Activated T-cell treated with anti-CD3 and anti-CD28 coated beads, Interleukin-2, amount 50 U/mL, for 48 hours (primary cell): ENCODE results near the gene BAD.

ENCODE experiments used
- DNase-seq, 2 experiments: peaks; one replicate each; pipeline ENCODE4 v3.0.0-alpha.2; 2020

BAD gene

DNA sequence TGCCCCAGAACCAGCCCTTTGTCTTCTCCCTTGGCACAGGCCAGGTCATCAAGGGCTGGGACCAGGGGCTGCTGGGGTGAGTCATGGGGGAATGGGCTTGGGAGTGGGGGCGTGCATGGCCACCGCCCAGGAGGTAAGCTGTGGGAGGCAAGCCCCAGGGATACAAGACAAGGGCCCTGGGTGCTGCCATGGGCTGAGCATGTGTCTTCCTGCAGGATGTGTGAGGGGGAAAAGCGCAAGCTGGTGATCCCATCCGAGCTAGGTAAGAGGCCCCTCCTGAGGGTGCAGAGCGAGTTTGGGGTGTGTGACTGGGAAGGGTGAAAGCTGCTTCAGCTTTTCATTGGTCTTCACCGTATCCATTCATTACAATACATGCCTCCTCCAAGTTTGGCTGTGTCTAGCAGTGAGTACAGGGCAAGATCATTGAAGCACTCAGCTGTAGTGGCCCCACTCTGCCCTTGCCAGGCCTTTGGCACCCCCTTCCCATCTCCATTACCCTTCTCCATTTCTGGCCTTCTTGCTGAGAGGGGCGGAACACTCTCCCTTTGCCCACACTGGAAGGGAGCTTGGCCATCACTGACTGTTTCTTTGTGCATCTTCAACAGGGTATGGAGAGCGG is 41.1 kb downstream of the BAD start:
- DNase-seq, result no peak

DNA sequence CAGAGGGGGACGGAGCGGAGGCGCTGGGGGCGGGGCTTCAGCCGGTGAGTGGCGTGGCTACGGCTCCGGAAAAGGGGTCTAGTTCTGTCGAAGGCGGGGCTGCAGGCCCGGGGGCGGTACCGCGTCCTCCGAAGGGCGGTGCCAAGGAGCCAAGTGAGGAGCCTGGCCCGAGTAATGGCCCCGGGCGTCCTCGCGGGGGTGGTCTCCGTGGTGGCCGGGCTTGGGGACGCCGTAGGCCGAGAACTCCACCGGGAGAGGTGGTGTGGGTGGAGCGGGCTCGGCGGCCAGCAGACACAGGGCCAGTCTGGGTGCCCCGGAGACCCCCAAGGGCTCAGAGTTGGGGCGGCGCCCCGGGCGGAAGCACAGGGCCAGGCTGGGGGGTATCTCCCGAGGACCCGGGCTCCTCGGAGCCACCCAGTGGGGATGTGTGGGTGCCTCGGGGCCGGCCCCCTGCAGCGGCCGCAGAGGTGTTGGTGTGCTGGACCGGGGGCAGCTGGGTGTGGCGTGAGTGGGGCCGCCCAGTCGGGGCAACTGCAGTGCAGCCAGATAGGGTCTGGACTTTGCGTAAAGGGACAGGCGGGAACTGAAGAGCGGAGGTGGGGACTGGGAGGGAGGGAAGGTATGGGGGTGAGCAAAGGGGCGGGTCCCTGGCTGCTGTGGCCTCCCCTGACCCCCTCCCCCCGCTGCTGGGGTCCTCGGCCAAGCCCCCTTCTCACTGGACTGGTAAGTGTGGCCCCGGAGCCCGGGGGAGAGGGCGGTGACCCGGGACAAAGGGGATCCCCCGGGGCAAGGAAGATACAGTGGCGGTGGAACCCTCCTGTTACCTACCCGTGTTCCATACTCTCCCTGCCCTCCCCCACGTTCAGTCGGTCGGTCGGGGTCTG is 42.7 kb downstream of the BAD start:
- DNase-seq, result no peak

DNA sequence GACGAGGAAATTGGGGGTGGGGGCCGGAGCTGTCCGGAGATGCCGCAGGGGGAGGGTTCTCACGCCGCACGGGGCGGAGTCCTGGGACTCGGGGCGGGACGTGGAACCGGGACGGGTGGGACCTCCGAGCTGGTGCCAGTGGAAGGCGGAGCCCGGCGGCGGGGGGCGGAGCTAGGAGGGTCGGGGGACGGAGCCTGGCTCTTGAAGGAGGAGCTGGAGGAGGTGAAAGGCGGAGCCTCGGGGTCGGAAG is 43.3 kb downstream of the BAD start:
- DNase-seq, result peak; percentile 100

DNA sequence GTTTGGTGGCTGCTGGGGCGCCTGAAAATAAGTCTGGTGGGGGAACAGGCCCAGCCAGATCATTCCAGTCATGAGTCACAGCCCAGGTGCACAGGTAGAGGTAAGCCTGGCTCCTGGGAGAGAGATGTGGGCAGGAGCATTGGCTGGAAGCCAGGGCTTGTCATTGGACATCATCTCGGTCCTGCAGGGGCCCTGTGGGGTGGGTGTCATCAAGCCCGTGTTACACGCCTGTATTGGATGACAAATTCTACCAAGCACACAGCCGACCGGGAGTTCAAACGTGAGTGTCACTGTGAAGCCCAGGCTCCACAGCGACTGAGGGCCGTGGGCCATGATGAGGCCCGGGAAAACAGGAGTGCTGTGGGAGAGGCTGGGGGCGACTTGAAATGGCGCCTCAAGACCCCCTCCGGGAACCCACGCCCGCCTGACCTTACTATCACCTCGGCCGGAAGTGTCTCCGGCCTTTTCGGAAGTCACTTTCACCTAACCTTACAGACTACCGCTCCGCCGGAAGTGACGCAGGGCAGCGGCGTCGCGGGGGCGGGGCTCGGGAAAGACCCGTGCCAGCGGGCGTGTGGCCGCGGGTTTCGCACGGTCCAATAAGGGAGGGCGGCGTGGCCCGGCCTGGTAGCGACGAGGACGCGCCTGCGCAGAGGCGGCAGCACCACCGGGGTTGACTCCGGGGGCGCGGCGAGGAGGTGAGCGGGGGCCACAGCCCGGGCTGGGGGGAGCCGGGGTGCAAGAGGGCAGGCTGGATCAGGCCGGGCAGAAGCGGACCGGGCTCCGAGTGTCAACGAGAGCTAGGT is 43.8 kb downstream of the BAD start, which contains the start of gene FKBP2:
Gene FKBP2, plus strand, starts transcription at position 661 of the 806 bp plus-strand sequence. CDS start 1,293 bp downstream, outside the sequence.
- DNase-seq, result peak; percentile 98 to 99

DNA sequence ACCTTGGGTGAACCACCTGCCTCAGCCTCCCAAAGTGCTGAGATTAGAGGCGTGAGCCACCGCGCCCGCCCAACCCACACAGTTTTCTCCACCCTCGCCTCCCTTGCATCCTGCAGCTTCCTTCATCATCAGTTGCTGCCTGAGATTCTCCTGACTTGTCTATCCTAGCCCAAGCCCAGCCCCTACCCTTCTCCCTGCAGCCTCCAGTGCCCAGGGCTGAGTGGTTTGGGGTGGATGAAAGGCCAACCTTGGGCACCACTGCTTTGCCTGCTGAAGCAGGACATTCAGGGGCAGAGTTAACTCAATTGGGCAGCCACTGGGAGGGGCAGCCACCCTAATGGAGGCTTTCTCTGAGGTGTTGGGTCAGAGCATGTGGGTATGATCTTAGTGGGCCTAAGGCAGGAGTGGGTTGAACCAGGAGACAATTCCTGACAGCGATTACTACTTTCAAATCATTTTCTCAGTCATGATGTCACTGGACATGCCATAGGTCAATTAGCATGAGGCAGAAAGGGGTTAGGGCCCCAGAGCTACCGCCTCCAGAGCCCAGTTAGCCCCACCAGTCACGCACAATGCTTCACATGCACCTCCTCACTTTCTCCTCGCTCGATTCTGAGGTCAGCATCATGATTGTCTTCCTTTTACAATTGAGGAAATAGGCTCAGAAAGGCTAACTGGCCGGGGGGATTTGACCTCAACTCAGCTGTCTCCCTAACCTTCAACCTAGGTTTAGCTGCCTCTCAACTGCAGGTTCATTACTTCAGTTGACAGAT is 44.6 kb downstream of the BAD start:
- no peak for DNase-seq

DNA sequence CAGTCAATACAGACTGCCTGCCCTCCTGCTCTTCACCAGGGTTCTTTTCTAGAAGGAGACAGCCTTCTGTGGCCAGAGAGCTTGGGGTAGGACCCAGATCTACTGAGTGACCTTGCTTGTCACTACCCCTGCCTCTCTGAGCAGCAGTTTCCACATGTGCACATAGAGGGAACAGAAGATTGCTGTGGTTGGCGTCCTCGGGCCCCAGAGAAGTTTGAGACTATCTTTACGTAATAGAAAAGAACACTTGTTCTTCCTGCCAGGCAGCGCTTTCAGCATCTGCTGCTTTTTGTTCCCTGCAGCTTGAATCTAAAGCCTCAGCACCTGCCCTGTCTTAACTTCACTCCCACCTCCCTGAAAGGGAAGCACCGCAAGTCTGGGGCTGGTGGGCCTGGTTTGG is 45.5 kb downstream of the BAD start:
- no peak for DNase-seq

DNA sequence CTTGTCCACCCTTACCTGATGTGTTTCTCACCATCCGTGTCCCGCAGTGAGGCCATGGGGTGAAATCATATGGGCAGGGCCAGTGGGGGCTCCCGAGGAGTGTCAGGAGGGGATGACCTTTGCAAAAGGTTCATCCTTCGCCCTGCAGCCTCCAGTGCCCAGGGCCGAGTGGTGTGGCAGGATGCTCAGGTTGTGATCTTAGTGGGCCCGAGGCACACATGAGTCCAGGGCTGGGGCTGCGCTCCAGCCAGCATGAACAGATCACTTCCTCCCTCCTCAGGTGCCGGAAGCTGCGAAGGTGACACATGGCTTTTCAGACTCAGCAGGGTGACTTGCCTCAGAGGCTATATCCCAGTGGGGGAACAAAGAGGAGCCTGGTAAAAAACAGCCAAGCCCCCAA is 46.4 kb downstream of the BAD start:
- DNase-seq, result no peak

DNA sequence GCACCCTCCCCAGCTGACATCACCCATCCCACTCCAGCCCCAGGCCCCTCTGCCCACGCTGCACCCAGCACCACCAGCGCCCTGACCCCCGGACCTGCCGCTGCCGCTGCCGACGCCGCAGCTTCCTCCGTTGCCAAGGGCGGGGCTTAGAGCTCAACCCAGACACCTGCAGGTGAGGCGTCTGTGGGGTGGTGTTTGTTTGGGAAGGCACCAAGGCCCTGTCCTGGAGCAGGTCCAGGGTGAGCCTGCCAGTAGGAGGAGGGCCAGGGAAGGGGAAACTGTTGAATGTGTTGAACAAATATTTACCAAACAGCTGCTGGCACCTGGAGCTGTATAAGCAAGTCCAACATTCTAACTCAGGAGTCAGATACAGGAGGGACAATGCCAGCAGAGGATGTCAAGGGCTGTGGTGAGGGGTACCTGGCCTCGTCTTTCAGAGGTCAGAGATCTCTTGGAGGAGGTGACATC is 46.9 kb downstream of the BAD start:
- no peak for DNase-seq

DNA sequence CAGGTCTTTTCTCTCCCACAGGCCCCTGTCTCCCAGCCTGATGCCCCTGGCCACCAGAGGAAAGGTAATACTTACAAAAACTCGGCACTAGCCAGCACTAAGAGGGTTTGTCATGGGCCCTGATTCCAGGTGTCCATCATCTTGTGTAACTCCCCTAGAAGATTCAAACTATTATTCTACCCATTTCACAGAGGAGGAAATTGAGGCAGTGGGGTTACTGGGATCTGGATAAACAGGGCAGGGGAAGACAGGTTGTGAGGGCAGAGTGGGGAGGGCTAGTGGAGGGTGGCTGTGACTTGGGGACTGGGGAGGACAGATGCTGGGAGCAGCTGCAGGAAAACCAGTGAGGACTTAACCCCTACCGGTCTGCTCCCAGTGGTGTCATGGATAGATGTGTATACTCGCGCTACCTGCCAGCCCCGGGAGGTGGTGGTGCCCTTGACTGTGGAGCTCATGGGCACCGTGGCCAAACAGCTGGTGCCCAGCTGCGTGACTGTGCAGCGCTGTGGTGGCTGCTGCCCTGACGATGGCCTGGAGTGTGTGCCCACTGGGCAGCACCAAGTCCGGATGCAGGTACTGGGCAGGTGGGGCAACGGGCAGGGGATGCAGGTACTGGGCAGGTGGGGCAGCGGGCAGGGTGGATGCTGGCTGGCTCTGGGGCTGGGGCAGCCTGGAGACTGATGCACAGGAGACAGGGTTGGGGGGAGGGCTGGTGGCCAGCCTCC is 48.9 kb downstream of the BAD start:
- DNase-seq, result no peak

DNA sequence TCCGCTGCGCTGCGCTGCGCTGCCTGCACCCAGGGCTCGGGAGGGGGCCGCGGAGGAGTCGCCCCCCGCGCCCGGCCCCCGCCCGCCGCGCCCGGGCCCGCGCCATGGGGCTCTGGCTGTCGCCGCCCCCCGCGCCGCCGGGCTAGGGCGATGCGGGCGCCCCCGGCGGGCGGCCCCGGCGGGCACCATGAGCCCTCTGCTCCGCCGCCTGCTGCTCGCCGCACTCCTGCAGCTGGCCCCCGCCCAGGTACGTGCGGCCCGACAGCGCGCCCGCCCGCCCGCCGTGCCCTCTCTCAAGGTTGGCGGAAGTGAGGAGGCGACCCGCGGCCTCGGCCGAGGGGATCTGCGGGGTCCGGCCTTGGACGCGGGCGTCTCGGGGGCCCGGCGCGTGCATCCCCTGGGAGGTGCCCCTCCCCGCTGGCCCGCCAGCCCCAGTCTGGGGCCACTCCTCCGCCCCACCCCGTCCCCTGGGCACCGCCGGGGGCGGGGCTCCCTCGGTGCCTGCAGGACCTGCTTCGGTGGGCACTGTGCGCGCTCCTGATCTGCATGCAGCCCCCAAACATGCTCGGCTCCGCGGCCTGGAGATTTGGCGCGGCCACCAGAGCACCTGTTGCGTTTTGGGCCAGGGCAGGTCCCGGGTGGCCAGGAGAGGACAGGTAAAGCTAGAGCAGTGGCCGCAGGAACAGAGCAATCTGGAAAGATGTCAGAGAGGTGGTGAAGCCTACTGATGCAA is 49.7 kb downstream of the BAD start:
- peak; percentile 65 to 77 for DNase-seq

DNA sequence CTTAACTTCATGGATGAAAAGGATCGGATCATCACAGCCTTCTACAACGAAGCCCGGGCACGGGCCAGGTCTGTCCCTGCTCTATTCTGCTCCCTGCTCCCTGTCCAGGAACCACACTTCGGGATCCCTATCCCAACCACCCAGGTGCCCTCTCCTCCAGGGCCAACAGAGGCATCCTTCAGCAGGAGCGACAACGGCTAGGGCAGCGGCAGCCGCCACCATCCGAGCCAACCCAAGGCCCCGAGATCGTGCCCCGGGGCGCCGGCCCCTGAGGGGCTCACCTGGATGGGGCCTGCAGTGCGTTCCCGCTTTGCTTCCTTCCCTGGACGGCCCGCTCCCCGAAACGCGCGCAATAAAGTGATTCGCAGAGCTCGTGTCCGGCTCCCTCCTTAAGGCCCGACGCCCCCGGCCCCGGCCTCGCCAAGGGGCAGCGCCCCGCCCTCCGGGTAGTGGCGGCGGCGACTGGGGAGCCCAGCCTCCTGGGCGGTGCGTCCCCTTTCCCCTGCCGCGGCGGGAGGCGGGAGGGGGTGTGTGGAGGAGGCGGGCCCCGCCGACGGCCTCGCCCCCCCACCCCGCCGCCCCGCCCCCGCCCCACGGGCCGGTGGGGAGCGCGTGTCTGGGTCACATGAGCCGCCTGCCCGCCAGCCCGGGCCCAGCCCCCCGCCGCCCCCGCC is 50.4 kb downstream of the BAD start, which contains the start of gene VEGFB:
Gene VEGFB, plus strand, starts transcription at position 672 of the 674 bp plus-strand sequence. CDS start 250 bp downstream, outside the sequence.
- DNase-seq, result peak; percentile 74 to 80

DNA sequence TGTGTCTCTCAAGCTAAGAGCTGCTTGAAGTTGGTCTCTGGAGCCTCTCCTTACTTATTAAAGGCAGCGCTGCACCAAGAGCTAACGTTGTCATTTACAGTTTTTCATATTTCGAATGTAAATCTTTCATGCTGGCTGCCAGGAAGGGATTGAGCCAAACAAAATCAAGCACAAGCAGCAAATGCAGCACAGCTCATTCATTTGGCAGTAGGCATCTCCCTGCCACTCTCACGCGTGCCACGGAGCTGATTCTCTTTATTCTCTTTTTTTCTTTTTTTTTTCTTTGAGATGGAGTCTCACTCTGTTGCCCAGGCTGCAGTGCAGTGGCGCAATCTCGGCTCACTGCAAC is 51.5 kb downstream of the BAD start:
- no peak for DNase-seq

DNA sequence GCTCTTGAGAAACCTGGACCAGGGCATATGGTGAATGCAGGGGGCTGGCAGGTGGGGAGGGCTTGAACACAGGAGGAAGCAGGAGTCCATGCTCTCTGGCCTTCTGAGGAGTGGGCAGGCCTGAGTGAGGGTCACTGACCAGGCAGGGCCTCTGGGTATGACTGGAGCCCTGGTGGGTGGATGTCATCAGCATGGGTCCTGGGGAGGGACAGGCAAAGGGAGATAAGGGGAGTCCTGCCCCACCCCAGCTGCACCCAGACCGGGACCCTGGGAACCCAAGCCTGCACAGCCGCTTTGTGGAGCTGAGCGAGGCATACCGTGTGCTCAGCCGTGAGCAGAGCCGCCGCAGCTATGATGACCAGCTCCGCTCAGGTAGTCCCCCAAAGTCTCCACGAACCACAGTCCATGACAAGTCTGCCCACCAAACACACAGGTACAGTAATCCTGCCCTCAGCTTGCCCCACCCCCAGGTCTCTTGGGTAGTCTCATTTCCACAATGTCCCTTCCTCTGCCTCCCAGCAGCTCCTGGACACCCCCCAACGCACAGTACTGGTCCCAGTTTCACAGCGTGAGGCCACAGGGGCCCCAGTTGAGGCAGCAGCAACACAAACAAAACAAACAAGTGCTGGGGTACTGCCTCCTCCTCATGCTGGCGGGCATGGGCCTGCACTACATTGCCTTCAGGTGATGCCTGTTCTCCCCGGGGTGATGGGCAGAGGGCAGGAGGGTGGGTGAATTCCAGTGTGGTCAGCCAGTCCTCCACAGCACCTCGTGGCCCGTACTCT is 52.1 kb downstream of the BAD start:
- DNase-seq, result no peak

DNA sequence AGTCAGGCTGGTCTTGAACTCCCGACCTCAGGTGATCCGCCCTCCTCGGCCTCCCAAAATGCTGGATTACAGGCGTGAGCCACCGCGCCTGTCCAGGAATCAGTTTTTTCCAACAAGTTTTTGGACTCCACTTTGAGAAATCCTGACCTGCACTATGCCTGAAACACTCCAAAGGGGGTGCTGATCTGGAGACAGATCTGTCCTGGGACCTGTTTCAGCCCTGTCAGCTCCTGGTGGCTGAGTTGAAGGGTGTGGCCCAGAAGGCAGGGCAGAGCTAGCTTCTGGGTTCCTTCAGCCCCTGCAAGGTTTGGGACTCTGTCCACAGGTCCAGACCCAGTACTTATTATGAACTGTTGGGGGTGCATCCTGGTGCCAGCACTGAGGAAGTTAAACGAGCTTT is 52.9 kb downstream of the BAD start:
- no peak for DNase-seq

DNA sequence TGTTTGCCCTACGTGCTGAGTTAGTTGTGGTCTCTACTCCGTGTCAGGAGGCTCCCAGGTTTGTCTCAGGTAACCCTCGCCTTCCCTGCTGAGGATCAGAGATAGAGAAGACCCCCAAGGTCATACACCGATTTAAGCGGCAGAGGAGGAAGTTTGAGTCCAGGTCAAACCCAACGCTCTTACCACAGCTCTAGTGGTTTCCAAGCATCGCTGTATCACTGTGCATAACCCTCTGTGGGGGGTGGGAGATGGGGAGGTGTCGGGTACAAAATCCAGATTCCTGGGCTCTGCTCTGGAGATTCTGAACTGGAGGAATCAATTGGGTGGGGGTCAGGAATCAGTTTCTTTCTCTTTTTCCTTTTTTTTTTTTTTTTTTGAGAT is 53.5 kb downstream of the BAD start:
- DNase-seq, result no peak

DNA sequence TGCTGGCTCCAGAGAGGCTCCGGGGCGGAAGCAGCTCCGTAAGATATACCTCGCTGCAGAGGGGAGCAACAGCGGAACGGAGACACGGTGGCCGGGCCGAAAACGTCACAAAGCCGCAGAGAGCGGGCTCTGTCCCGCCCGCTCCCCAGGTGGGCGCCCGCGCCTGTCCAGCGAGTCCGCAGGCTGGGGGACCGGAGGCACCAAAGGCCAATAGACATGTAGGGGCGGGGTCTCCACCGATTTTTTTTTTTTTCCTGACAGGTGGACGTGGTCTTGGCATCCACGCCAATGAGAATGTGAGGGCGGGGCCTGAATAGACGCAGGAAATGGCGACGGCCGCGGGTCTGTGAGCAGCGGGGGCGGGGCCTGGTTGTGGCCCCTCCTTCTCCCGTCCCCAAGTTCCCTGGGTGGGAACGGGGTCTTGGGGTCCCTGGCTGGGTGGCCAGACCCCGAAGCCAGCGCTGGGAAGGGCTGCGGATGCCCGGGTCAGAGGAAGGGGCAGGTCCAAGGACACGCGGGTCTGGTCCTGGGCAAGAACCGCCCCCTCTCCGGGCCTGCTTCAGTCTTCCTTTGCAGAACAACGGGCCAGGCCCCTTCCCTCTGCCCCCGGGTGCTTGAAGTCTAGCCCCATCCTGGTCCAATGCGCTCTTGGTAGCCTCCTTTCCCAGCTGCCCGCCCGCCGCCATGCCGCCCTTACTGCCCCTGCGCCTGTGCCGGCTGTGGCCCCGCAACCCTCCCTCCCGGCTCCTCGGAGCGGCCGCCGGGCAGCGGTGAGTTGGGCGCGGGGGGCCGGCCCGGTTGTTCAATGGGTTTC is 54.1 kb downstream of the BAD start, which contains the start of gene DNAJC4:
Gene DNAJC4, plus strand, starts transcription at position 378 of the 814 bp plus-strand sequence. Its CDS starts 307 bp downstream, at position 685.
- DNase-seq, result peak; percentile 90 to 93

DNA sequence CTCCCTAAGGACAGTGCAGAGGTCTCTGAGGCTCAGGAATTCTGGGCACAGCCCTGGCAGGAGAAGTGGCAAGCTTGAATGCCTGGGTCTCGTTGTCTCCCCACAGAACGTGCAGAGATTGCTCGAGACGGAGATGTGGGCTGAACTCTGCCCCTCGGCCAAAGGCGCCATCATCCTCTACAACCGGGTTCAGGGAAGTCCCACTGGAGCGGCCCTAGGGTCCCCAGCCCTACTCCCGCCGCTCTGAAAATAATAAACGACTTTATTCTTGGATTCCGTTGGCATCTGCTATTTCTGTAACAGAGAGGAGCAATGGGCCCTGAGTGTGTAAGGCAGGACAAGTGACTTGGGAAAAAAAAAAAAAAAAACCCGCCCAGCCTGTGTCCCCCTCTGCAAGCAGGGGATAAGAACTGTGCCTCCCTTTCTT is 54.7 kb downstream of the BAD start:
- DNase-seq, result no peak

DNA sequence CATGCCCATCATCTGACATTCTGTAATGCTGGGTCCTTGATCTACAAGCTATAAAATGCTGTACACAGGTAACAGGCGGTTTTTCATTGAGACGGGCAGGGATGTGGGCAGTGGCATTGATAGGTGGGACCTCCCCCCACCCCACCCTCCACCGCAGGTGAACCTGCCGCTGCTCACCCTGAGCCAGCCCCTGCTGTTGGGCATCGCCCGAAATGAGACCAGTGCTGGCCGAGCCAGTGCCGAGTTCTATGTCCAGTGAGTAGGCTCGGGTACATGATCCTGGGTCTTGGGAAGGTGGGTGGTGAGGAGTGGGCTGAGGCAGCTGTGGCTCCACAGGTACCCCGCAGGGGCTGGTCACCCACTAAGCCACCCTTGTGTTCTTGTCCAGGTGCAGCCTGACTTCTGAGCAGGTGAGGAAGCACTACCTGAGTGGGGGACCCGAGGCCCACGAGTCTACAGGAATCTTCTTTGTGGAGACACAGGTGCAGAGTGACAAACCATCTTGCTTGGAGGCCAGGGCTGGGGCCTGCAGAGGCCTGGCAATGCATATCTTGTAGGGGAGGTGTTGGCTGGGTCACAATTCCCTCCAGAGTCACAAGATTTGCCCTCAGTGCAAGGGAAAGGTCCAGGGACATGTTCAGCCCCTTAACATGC is 55.2 kb downstream of the BAD start:
- no peak for DNase-seq
